Fibroblast of lung (primary cell): Measurements from ENCODE around the gene PPP2R5C.

ENCODE experiments used
- EZH2 ChIP-seq: IDR thresholded peaks from 2 replicates; pipeline ENCODE4 v1.5.1; 2012; ENCODE audit warnings: low read length, control low read depth, mild to moderate bottlenecking; ENCODE audit errors: missing control alignments
- TF ChIP-seq, protein P1 (sequence below), 2 donors: IDR thresholded peaks in 1 of 2; conservative IDR thresholded peaks in 1 of 2; 1 replicate in 1 of 2; 2 replicates in 1 of 2; pipeline ENCODE4 v1.5.1; 2011 to 2012; ENCODE audit warnings: low read length in 2 of 2, control low read depth in 1 of 2, inconsistent platforms in 1 of 2, low read depth in 1 of 2, mild to moderate bottlenecking in 1 of 2

DNA sequence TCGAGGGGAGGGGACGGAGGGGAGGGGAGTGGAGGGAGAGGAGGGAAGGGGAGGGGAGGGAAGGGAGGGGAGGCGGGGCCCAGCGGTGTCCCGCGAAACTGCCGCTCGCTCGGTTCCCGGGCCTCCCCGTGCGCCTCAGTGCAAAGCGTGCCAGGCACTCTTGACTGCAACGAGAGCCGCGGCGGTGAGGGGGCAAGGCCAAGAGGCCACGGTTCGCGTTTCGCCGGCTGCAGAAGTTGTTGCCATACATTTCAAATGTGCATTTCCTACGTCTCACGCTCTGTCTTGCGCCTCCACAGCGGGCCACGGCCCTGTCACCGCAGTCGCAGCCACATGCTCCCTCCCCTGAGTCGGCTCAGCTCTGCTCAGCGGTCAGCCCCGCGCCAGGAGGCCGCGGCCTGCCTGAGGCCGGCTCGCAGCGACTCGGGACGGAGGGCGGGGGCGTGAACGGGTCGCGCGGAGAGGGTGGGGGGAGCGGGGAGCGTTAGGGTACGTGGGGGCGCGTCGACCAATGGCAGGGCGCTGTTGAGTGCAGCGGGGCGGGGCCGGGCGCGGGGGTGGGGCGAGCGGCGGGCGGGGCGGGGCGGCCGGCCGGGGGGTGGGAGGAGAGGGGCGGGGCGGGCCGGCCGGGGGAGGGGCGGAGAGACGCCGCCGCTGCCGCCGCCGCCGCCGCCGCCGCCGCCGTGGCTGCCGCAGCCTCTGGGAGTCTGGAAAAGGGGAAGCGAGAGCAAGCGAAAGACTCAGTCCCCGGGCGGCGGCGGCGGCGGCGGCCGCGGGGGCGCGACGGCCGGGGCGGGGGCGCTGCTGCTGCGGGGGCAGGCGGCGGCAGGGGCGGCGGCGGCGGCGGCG lies at the start of gene PPP2R5C:
- TF ChIP-seq, protein P1, sequence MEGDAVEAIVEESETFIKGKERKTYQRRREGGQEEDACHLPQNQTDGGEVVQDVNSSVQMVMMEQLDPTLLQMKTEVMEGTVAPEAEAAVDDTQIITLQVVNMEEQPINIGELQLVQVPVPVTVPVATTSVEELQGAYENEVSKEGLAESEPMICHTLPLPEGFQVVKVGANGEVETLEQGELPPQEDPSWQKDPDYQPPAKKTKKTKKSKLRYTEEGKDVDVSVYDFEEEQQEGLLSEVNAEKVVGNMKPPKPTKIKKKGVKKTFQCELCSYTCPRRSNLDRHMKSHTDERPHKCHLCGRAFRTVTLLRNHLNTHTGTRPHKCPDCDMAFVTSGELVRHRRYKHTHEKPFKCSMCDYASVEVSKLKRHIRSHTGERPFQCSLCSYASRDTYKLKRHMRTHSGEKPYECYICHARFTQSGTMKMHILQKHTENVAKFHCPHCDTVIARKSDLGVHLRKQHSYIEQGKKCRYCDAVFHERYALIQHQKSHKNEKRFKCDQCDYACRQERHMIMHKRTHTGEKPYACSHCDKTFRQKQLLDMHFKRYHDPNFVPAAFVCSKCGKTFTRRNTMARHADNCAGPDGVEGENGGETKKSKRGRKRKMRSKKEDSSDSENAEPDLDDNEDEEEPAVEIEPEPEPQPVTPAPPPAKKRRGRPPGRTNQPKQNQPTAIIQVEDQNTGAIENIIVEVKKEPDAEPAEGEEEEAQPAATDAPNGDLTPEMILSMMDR (conservative IDR thresholded peaks at IDR 0.05 in 1 of 2, IDR thresholded peaks at IDR 0.05 in 1 of 2; ENCODE audit: low read depth in 1 of 2, low read length in 2 of 2) = no peak
- TF ChIP-seq EZH2 = no peak
